Spleen (tissue), 13 donors: ENCODE measurements around the gene TUSC1. TPM values are rescaled to one million over a fixed set of nuclear protein-coding genes. Genes with fewer than 3 reads are reported as not detected.

Experiments used
- DNase-seq: peaks from one replicate; pipeline ENCODE4 v3.0.0-alpha.2; 2020
- H3K27ac ChIP-seq, 8 donors: fragments of 200-600 bp; sonication (generic) in 7 of 8; 1 replicate in 4 of 8; 2 replicates in 4 of 8; pipeline versions ENCODE4 v1.5.0 to v1.8.0; 2016 to 2021; ENCODE audit warnings: inconsistent platforms in 4 of 8, mild to moderate bottlenecking in 4 of 8, moderate library complexity in 1 of 8
- H3K27me3 ChIP-seq, 7 donors: fragments of 200-600 bp; sonication (generic) in 6 of 7; replicated peaks in 1 of 7; 1 replicate in 4 of 7; 2 replicates in 3 of 7; pipeline versions ENCODE4 v1.5.0 to v1.8.0; 2016 to 2021; ENCODE audit warnings: inconsistent platforms in 3 of 7, mild to moderate bottlenecking in 1 of 7
- H3K36me3 ChIP-seq, 6 donors: fragments of 200-600 bp; sonication (generic) in 5 of 6; 1 replicate in 4 of 6; 2 replicates in 2 of 6; pipeline versions ENCODE4 v1.5.0 to v1.8.0; 2016 to 2021; ENCODE audit warnings: inconsistent platforms in 2 of 6
- H3K4me1 ChIP-seq, 6 donors: fragments of 200-600 bp; sonication (generic) in 5 of 6; 1 replicate in 3 of 6; 2 replicates in 3 of 6; pipeline versions ENCODE4 v1.5.0 to v1.8.0; 2016 to 2021; ENCODE audit warnings: inconsistent platforms in 3 of 6
- H3K4me3 ChIP-seq, 8 donors: fragments of 200-600 bp; sonication (generic) in 7 of 8; 1 replicate in 4 of 8; 2 replicates in 4 of 8; pipeline versions ENCODE4 v1.5.0 to v1.8.0; 2016 to 2021; ENCODE audit warnings: inconsistent platforms in 4 of 8, mild to moderate bottlenecking in 4 of 8, moderate library complexity in 2 of 8
- H3K9me3 ChIP-seq, 8 donors: fragments of 200-600 bp; sonication (generic) in 7 of 8; 1 replicate in 4 of 8; 2 replicates in 4 of 8; pipeline versions ENCODE4 v1.5.0 to v1.8.0; 2016 to 2021; ENCODE audit warnings: inconsistent platforms in 4 of 8
- POLR2A ChIP-seq, 3 donors: fragments of 450-650 bp; IDR thresholded peaks; one replicate each; pipeline ENCODE4 v1.5.1; 2017; ENCODE audit warnings: antibody characterized with exemption in 3 of 3, mild to moderate bottlenecking in 1 of 3
- POLR2AphosphoS5 ChIP-seq, 3 donors: sonication (generic); formaldehyde crosslinking; IDR thresholded peaks; one replicate each; pipeline ENCODE4 v1.5.1; 2017; ENCODE audit warnings: antibody characterized with exemption in 3 of 3
- WGBS, 5 donors: extraction: QIAGEN DNeasy Blood & Tissue Kit in 3 of 5; methylation state at CpG; one replicate each; pipeline versions ENCODE4 v1.1.5 to v1.1.7; 2013 to 2018; 5-methylcytosine and 5-hydroxymethylcytosine counted together
- intact Hi-C: fragments of 100-400 bp; cut with DNase I; formaldehyde crosslinking; loops from one replicate; pipeline ENCODE4 v1.15.0; 2023; ENCODE audit warnings: low total_unique reads
- long read RNA-seq, 2 donors: transcript quantifications; one replicate each; lab custom pipeline, GENCODE V29; 2026
- polyA plus RNA-seq, 3 donors: library from polyadenylated mRNA; stranded (reverse); fragments of 200-250 nt; gene quantifications; one replicate each; pipeline ENCODE4 v1.2.1, GENCODE V29; 2013
- total RNA-seq, 7 donors: library from RNA; depleted of rRNA in 3 of 7; stranded (reverse); fragments of >200 nt in 3 of 7; fragmentation: NEBNext Ultra II Directional in 4 of 7; extraction: Animal tissue kit (Norgen Biotek cat#: 25700) in 4 of 7; gene quantifications; one replicate each; pipeline versions ENCODE4 v1.1.0 to v1.2.1, GENCODE V29; 2016 to 2021
- TF ChIP-seq, protein P1 (sequence below), 11 experiments: fragments of 200-600 bp in 7 of 11; fragments of 450-650 bp in 4 of 11; sonication (generic) in 4 of 11; IDR thresholded peaks in 8 of 11; conservative IDR thresholded peaks in 3 of 11; 1 replicate in 7 of 11; 2 replicates in 4 of 11; pipeline versions ENCODE4 v1.4.0 to v1.8.0; 2016 to 2021; ENCODE audit warnings: antibody characterized with exemption in 11 of 11, inconsistent platforms in 4 of 11, mild to moderate bottlenecking in 1 of 11
- donor health status: healthy with polysubstance abuse.
- donor health status: DM: no; HTN: no; CAD: no; lungs with moderate emphysema.
- donor health status: DM: no; HTN: no; CAD: no.
- donor health status: Bipolar disorder and iron deficiency.
- donor health status: healthy.
- donor health status: DM: no; HTN: no; CAD: no.
- donor health status: DM: yes; HTN: yes; CAD: no.

Gene TUSC1
- total RNA-seq (10 to 100 TPM in 1 of 7 donors, 1 to 10 TPM in 6; 6.3 to 15.7 (median 9.1) TPM), polyA plus RNA-seq (1 to 10 TPM; 4.3 to 9.7 (median 5.0) TPM)
- long read RNA-seq, donor 1, transcript TUSC1-201 (1 exons, 2,052 nt) = major isoform, 18 of 18 reads
- long read RNA-seq, donor 1, partial matches to known transcripts = 0 of 18 reads
- long read RNA-seq, donor 1, other reads (novel, unspliced or antisense) = 0 of 18 reads
- long read RNA-seq, donor 2, transcript TUSC1-201 (1 exons, 2,052 nt) = major isoform, 18 of 18 reads
- long read RNA-seq, donor 2, partial matches to known transcripts = 0 of 18 reads
- long read RNA-seq, donor 2, other reads (novel, unspliced or antisense) = 0 of 18 reads

DNA sequence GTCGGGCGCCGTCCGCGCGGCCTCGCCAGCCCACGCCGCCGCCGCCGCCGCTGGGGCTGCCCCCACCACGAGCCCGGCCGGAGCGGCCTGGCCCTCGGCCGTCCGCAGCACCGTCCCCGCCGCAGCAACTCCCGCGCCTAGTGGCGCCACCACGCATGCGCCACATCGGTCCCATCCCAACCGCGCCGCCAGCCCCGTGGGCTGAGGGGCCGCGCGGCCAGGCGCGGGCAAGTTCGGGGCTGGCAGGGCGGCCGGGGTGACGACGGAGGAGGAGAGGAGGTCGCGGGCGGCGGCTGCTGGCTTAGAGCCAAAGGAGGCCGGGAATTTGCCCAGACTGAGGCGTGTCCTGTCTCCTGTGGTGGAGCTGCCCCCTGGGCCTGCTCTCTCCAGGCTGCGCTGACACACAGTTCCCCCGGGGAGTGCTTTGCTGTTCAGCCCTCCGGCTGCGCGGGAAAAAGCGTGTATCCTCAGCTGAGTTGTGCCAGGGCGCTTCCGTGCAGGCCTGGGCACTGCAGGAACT is at the start of gene TUSC1:
Gene TUSC1, minus strand, starts transcription at position 298 of the 520 bp plus-strand sequence. Its CDS starts 132 bp downstream, at position 166.
- DNase-seq = peak; percentile 88
- intact Hi-C loops = no loop called here
- TF ChIP-seq POLR2A (IDR thresholded peaks at IDR 0.05) = no peak
- TF ChIP-seq, protein P1, sequence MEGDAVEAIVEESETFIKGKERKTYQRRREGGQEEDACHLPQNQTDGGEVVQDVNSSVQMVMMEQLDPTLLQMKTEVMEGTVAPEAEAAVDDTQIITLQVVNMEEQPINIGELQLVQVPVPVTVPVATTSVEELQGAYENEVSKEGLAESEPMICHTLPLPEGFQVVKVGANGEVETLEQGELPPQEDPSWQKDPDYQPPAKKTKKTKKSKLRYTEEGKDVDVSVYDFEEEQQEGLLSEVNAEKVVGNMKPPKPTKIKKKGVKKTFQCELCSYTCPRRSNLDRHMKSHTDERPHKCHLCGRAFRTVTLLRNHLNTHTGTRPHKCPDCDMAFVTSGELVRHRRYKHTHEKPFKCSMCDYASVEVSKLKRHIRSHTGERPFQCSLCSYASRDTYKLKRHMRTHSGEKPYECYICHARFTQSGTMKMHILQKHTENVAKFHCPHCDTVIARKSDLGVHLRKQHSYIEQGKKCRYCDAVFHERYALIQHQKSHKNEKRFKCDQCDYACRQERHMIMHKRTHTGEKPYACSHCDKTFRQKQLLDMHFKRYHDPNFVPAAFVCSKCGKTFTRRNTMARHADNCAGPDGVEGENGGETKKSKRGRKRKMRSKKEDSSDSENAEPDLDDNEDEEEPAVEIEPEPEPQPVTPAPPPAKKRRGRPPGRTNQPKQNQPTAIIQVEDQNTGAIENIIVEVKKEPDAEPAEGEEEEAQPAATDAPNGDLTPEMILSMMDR (IDR thresholded peaks at IDR 0.05 in 8 of 11, conservative IDR thresholded peaks at IDR 0.05 in 3 of 11) = peak in 1 of 11 experiments; percentile 15
- peak; percentile 60 to 80 (median 78) for TF ChIP-seq POLR2AphosphoS5 (IDR thresholded peaks at IDR 0.05)

DNA sequence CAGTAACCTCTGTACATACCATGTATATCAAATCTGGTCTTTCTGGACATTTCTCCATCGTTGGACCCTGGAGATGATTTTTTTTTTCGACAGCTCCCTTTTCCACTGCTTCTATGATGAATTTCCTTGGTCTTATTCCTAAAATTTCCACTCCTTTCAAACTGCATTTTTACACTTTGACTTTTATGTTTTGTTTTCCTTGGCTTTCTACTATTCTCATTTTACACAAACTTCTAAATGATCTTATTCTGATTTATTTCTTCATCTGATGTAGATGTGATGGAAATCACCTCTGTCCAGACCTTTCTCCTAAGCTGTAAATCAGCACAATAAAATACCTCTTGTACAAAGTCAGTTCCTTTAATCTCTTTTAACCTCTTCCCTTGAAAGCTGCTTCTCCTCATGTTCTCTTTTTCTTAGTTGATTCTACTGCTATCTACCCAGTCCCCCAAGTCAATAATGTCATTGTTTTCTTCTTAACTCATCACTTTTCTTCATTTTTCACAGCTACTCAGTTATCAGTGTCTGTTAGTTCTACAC is 48.7 kb upstream of the TUSC1 start:
- Histone ChIP-seq H3K4me1 (no peaks in the 10 kb centered on the region), H3K4me3 (no peak overlapping the region), H3K36me3 (no peaks in the 10 kb centered on the region), H3K9me3 (peaks cover 0 to 10% (median 0%) of the 10 kb centered on the region in 8 donors), H3K27me3 (no peaks in the 10 kb centered on the region), H3K27ac (no peak overlapping the region)
- TF ChIP-seq POLR2AphosphoS5 (IDR thresholded peaks at IDR 0.05) (no peak), POLR2A (IDR thresholded peaks at IDR 0.05) (no peak)
- TF ChIP-seq, protein P1 (IDR thresholded peaks at IDR 0.05 in 8 of 11, conservative IDR thresholded peaks at IDR 0.05 in 3 of 11) = no peak
- DNase-seq = no peak
- WGBS, 5 donors = 59 to 82% (median 60%) methylated on average over 2 of the region's 2 CpGs
- intact Hi-C loops = no loop called here

More for the DNA sequence above, at the start of gene TUSC1:
- Histone ChIP-seq H3K36me3 (no peaks in the 10 kb centered on the region), H3K9me3 (peaks cover 0 to 2% (median 0%) of the 10 kb centered on the region in 8 donors), H3K4me3 (peak within 1 kb of the TSS; percentile 51 to 81 (median 56)), H3K27me3 (peaks cover 0 to 23% (median 9%) of the 10 kb centered on the region in 7 donors), H3K27ac (peak within 1 kb of the TSS; percentile 91 to 97 (median 93)), H3K4me1 (peaks cover 0 to 21% (median 13%) of the 10 kb centered on the region in 6 donors)
- 0 to 2% (median 1%) methylated on average over 18 to 57 of the region's 57 CpGs for WGBS, 5 donors

DNA sequence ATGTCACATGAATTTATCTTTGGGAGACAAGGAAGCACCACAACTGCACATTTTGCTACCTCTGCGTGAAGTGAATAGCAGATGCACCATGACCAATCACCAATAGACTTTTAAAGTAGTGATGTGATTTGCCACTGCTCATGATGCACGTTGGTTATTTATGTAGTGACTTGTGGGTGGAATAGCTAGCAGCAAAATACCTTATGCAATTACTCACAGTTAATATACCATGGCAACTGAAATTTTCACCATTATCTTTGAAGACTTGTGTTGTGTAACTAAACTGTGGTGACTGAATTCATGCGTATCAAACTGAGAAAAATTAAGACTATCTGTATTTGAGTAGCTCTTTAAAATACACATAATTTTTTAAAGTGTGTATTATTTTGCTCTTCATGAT is 46.2 kb upstream of the TUSC1 start:
- intact Hi-C loops = no loop called here
- H3K27me3 ChIP-seq = no peaks in the 10 kb centered on the region
- H3K27ac ChIP-seq = no peak overlapping the region
- H3K9me3 ChIP-seq = no peaks in the 10 kb centered on the region
- no peaks in the 10 kb centered on the region for H3K4me1 ChIP-seq
- 85 to 95% (median 88%) methylated on average over 3 of the region's 3 CpGs for WGBS, 5 donors
- H3K36me3 ChIP-seq = no peaks in the 10 kb centered on the region
- H3K4me3 ChIP-seq = no peak overlapping the region
- DNase-seq = no peak
- TF ChIP-seq POLR2A (IDR thresholded peaks at IDR 0.05) (no peak), POLR2AphosphoS5 (IDR thresholded peaks at IDR 0.05) (no peak)
- TF ChIP-seq, protein P1 (IDR thresholded peaks at IDR 0.05 in 8 of 11, conservative IDR thresholded peaks at IDR 0.05 in 3 of 11) = no peak
